ENCODE data around the gene CLDN1.
"Not testable (repeated sequence)": the region's sequence is repeated elsewhere in the genome, so short reads cannot be mapped to it uniquely, and the experiment has no call there.

CLDN1 gene

GRCh38 chr3:190291994-190292584, 30.2 kb downstream of the CLDN1 start:
- DNase-seq = no peak

GRCh38 chr3:190289989-190290388, 32.3 kb downstream of the CLDN1 start:
- no peak for DNase-seq

GRCh38 chr3:190288836-190289235, 33.4 kb downstream of the CLDN1 start:
- no peak for DNase-seq

- DNase-seq = no peak
Measured at GRCh38 chr3:190286014-190286413, 36.2 kb downstream of the CLDN1 start.

- no peak for DNase-seq
Measured at GRCh38 chr3:190281308-190282051, 40.8 kb downstream of the CLDN1 start.

GRCh38 chr3:190279690-190280089, 42.6 kb downstream of the CLDN1 start:
- no peak for DNase-seq

- no peak for DNase-seq
Measured at GRCh38 chr3:190272747-190273146, 49.5 kb downstream of the CLDN1 start.

- DNase-seq = no peak
Measured at GRCh38 chr3:190269101-190269500, 53.1 kb downstream of the CLDN1 start.

- not testable (repeated sequence) for DNase-seq
Measured at GRCh38 chr3:190267464-190267863, 54.8 kb downstream of the CLDN1 start.

- no peak for DNase-seq
Measured at GRCh38 chr3:190266913-190267290, 55.3 kb downstream of the CLDN1 start.

GRCh38 chr3:190266265-190266912, 55.9 kb downstream of the CLDN1 start:
- DNase-seq = no peak

GRCh38 chr3:190265796-190266195, 56.5 kb downstream of the CLDN1 start:
- DNase-seq = no peak

- no peak for DNase-seq
Measured at GRCh38 chr3:190265126-190265525, 57.1 kb downstream of the CLDN1 start.

GRCh38 chr3:190261740-190262139, 60.5 kb downstream of the CLDN1 start:
- DNase-seq = no peak

GRCh38 chr3:190261015-190261414, 61.2 kb downstream of the CLDN1 start:
- DNase-seq = no peak

GRCh38 chr3:190260301-190260700, 61.9 kb downstream of the CLDN1 start:
- no peak for DNase-seq

- DNase-seq = no peak
Measured at GRCh38 chr3:190258634-190259033, 63.6 kb downstream of the CLDN1 start.
